Osteoblast (primary cell): ENCODE measurements around the gene INTS3. TPM values are rescaled to one million over a fixed set of nuclear protein-coding genes. Genes with fewer than 3 reads are reported as not detected.

ENCODE experiments used
- DNase-seq: peaks from one replicate; pipeline ENCODE4 v3.0.0; 2011; ENCODE audit warnings: low spot score, mixed read lengths; ENCODE audit not compliant: insufficient read length; ENCODE audit errors: missing footprints
- H2AFZ ChIP-seq: 2 replicates; pipeline ENCODE4 v1.6.0; 2011; ENCODE audit warnings: mild to moderate bottlenecking, low read length
- H3K27ac ChIP-seq: 2 replicates; pipeline ENCODE4 v1.5.1; 2011; ENCODE audit warnings: mild to moderate bottlenecking, low read depth, low read length, moderate library complexity
- H3K27me3 ChIP-seq: 2 replicates; pipeline ENCODE4 v1.6.0; 2012; ENCODE audit warnings: mild to moderate bottlenecking, control low read depth, inconsistent platforms, low read length, moderate library complexity; ENCODE audit not compliant: insufficient read depth
- H3K36me3 ChIP-seq: 2 replicates; pipeline ENCODE4 v1.5.1; 2011; ENCODE audit warnings: mild to moderate bottlenecking, low read length, control low read depth, moderate library complexity; ENCODE audit not compliant: insufficient read depth
- H3K4me1 ChIP-seq: 2 replicates; pipeline ENCODE4 v1.5.1; 2011; ENCODE audit warnings: mild to moderate bottlenecking, low read length, control low read depth, moderate library complexity; ENCODE audit not compliant: insufficient read depth
- H3K4me2 ChIP-seq: 2 replicates; pipeline ENCODE4 v1.6.0; 2011; ENCODE audit warnings: mild to moderate bottlenecking, low read length; ENCODE audit not compliant: insufficient read depth
- H3K4me3 ChIP-seq: fragments of 200-600 bp; sonication (generic); 3 replicates; pipeline ENCODE4 v1.5.1; 2012; ENCODE audit warnings: mild to moderate bottlenecking, low read length, inconsistent platforms; ENCODE audit not compliant: insufficient read depth
- H3K79me2 ChIP-seq: 2 replicates; pipeline ENCODE4 v1.6.0; 2012; ENCODE audit warnings: mild to moderate bottlenecking, low read length, control low read depth, inconsistent platforms; ENCODE audit not compliant: insufficient read depth
- H3K9me3 ChIP-seq: 2 replicates; pipeline ENCODE4 v1.5.1; 2011; ENCODE audit warnings: low read depth, low read length, control low read depth
- H4K20me1 ChIP-seq: 2 replicates; pipeline ENCODE4 v1.6.0; 2012; ENCODE audit warnings: mild to moderate bottlenecking, low read length, control low read depth; ENCODE audit not compliant: insufficient read depth
- total RNA-seq: library from RNA; depleted of rRNA; stranded (reverse); fragments of >200 nt; gene quantifications from 2 replicates; pipeline ENCODE4 v1.2.3, GENCODE V29; 2012
- TF ChIP-seq, protein P1 (sequence below): IDR thresholded peaks from 2 replicates; pipeline ENCODE4 v1.5.1; 2011; ENCODE audit warnings: mild to moderate bottlenecking, low read depth, low read length, moderate library complexity; ENCODE audit errors: extremely low read depth

The INTS3 gene
- total RNA-seq, 1 donor, result 42.7 TPM

DNA sequence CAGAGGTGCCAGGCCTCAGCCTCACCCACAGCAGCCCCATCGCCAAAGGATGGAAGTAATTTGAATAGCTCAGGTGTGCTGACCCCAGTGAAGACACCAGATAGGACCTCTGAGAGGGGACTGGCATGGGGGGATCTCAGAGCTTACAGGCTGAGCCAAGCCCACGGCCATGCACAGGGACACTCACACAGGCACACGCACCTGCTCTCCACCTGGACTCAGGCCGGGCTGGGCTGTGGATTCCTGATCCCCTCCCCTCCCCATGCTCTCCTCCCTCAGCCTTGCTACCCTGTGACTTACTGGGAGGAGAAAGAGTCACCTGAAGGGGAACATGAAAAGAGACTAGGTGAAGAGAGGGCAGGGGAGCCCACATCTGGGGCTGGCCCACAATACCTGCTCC, 34.4 kb upstream of the INTS3 start:
- Histone ChIP-seq H3K4me3 (no peak overlapping the region), H3K9me3 (no peaks in the 10 kb centered on the region), H3K27me3 (no peaks in the 10 kb centered on the region), H3K79me2 (no peaks in the 10 kb centered on the region), H3K27ac (no peak overlapping the region), H2AFZ (no peak overlapping the region), H3K4me1 (no peaks in the 10 kb centered on the region), H3K36me3 (no peaks in the 10 kb centered on the region), H3K4me2 (no peak overlapping the region), H4K20me1 (no peaks in the 10 kb centered on the region)
- DNase-seq, result peak; percentile 63
- TF ChIP-seq, protein P1, sequence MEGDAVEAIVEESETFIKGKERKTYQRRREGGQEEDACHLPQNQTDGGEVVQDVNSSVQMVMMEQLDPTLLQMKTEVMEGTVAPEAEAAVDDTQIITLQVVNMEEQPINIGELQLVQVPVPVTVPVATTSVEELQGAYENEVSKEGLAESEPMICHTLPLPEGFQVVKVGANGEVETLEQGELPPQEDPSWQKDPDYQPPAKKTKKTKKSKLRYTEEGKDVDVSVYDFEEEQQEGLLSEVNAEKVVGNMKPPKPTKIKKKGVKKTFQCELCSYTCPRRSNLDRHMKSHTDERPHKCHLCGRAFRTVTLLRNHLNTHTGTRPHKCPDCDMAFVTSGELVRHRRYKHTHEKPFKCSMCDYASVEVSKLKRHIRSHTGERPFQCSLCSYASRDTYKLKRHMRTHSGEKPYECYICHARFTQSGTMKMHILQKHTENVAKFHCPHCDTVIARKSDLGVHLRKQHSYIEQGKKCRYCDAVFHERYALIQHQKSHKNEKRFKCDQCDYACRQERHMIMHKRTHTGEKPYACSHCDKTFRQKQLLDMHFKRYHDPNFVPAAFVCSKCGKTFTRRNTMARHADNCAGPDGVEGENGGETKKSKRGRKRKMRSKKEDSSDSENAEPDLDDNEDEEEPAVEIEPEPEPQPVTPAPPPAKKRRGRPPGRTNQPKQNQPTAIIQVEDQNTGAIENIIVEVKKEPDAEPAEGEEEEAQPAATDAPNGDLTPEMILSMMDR, result no peak

DNA sequence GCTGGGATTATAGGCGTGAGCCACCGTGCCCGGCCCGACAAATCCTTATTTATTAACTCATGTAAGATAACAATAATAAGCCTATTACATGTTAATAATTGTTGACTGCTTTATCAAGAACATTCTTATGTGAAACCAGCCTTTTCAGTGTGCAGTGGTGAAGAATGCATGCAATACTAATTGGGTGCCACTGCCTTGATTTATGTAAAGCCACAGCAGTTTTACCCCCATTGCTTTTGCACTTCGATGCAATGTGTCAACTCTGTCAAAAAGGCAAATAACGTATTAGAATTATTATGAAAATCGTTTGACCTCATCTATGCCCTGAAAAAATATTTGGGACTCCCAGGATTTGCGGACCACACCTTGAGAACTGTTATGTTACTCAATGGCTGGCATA, 31.1 kb upstream of the INTS3 start:
- Histone ChIP-seq H3K4me1 (peaks cover 10% of the 10 kb centered on the region), H3K4me2 (no peak overlapping the region), H3K79me2 (no peaks in the 10 kb centered on the region), H3K36me3 (no peaks in the 10 kb centered on the region), H2AFZ (no peak overlapping the region), H3K9me3 (no peaks in the 10 kb centered on the region), H3K4me3 (no peak overlapping the region), H3K27me3 (no peaks in the 10 kb centered on the region), H3K27ac (no peak overlapping the region), H4K20me1 (no peaks in the 10 kb centered on the region)
- DNase-seq, result no peak
- TF ChIP-seq, protein P1, result no peak

DNA sequence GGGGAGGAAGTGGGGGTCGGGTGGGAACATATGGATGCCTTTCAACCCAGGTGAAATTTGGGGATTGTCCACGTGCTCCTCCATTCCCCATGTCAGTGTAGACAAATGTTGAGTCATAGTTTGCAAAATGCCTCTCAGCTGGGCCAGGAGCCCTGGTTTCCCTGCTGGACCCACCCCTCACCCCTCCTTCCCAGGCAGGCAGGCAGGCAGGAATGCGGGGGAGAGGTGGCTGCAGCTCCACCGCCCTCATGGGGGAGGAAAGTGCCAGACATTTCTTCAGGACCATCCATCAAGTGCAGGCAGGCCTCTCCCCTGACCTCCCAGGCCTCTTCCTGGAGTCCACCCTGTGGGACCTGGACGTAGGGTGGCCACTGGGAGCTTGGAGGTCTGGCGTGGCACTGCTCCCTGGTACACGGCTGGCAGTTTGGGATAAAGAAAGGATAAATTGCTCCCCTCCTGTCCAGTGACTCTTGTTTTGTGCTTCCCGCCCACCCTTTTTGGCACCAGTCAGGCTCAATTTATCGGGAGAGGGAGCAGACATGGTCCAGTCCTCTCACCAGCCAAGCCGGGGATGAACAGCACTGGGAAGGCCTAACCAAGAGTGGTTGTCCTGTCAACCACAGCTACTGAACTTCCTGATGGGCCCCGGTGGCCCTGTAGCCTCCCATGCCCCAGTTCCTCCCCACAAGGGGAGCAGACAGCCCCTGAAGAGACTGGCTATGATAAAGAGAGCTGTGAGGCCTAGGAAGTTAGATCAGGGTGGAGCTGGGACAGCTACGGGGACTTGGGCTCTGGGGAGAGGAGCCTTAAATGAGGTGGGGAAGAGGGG, 30.4 kb upstream of the INTS3 start:
- no peaks in the 10 kb centered on the region for H3K9me3 ChIP-seq
- DNase-seq, result peak; percentile 51
- peaks cover 10% of the 10 kb centered on the region for H3K4me1 ChIP-seq
- no peak overlapping the region for H3K4me2 ChIP-seq
- H2AFZ ChIP-seq, result peak overlapping the region; percentile 86
- H3K36me3 ChIP-seq, result no peaks in the 10 kb centered on the region
- H3K79me2 ChIP-seq, result no peaks in the 10 kb centered on the region
- no peak overlapping the region for H3K27ac ChIP-seq
- TF ChIP-seq, protein P1, result no peak
- no peaks in the 10 kb centered on the region for H3K27me3 ChIP-seq
- H3K4me3 ChIP-seq, result no peak overlapping the region
- no peaks in the 10 kb centered on the region for H4K20me1 ChIP-seq

DNA sequence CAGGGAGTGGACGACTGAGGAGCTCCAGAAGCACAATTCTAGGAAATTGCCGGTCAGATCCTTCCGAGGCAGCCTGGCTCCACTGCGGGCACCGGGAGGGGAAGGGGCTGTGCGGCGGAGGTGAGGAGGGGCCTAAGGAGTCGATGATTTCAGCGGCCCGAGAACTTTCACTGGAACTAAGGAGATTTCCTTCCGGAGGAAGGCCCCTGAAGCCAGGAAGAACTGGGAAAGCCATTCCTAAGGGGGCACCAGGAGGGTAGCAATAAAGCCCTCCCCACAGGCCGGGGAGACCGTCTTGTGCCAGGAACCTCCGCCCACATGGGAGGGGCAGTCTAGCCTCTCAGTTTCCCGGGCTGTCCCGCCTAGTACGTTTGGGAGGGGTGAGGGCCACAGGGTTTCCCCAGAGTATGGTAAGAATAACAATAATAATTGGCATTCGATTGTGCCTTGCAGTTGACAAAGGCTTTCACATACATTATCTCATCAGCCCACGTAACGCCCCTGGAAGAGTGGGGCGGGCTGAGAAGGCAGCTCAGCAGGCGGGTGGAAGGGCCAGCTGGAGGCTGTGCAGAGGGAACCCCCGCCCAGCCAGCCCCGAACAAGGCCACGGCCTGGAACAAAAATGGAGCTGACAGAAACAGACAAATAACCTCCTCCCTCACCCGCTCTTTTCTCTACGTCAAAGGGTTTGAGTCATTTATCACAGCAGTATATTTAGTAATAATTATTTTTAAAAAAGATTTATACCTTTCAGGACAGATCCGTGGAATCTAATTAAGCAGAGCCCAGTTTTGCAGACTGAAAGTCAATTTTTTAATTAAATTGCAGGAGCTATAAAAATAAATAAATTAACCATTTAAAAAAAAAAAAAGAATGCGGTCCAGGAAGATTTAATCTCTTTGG, 29.6 kb upstream of the INTS3 start:
- TF ChIP-seq, protein P1, result no peak
- Histone ChIP-seq H3K9me3 (no peaks in the 10 kb centered on the region), H3K79me2 (no peaks in the 10 kb centered on the region), H3K36me3 (no peaks in the 10 kb centered on the region), H3K4me1 (peaks cover 10% of the 10 kb centered on the region), H4K20me1 (no peaks in the 10 kb centered on the region), H3K4me3 (no peak overlapping the region), H3K4me2 (no peak overlapping the region), H3K27me3 (no peaks in the 10 kb centered on the region), H3K27ac (no peak overlapping the region), H2AFZ (peak overlapping the region; percentile 86)
- DNase-seq, result peak; percentile 70
